Left lung (tissue), 10 donors: ENCODE measurements around the gene RALGAPB. TPM values are rescaled to one million over a fixed set of nuclear protein-coding genes. Genes with fewer than 3 reads are reported as not detected.

Source experiments
- ATAC-seq: fragments of 200-7000 bp; cut with Tn5 transposase; one replicate; pipeline ENCODE4 v1.9.1; 2020; ENCODE audit warnings: moderate library complexity
- DNase-seq, 4 donors: peaks; one replicate each; pipeline ENCODE4 v3.0.0-alpha.2; 2013 to 2020
- H3K27ac ChIP-seq, 2 donors: fragments of 200-600 bp; sonication (generic) in 1 of 2; one replicate each; pipeline versions ENCODE4 v1.5.0 to v1.8.0; 2020 to 2021
- H3K27me3 ChIP-seq, 2 donors: fragments of 200-600 bp; sonication (generic) in 1 of 2; one replicate each; pipeline versions ENCODE4 v1.5.0 to v1.8.0; 2020 to 2021
- H3K36me3 ChIP-seq, 2 donors: fragments of 200-600 bp; sonication (generic) in 1 of 2; one replicate each; pipeline versions ENCODE4 v1.5.0 to v1.8.0; 2020 to 2021
- H3K4me1 ChIP-seq, 2 donors: fragments of 200-600 bp; one replicate each; pipeline ENCODE4 v1.8.0; 2021
- H3K4me3 ChIP-seq, 2 donors: fragments of 200-600 bp; sonication (generic) in 1 of 2; one replicate each; pipeline versions ENCODE4 v1.5.0 to v1.8.0; 2020 to 2021; ENCODE audit warnings: mild to moderate bottlenecking in 1 of 2
- H3K9me3 ChIP-seq, 2 donors: fragments of 200-600 bp; sonication (generic) in 1 of 2; one replicate each; pipeline versions ENCODE4 v1.5.0 to v1.8.0; 2020 to 2021
- intact Hi-C, 2 donors: fragments of 100-400 bp; cut with DNase I; formaldehyde crosslinking; loops; one replicate each; pipeline versions ENCODE4 v1.11.2 to v1.14.2; 2022
- polyA plus RNA-seq, 6 donors: library from polyadenylated mRNA; unstranded; fragments of 120-200 nt; gene quantifications; one replicate each; pipeline ENCODE4 v1.2.1, GENCODE V29; 2013; ENCODE audit not compliant: insufficient read length in 6 of 6
- total RNA-seq, 2 donors: library from RNA; stranded (reverse); fragmentation: NEBNext Ultra II Directional; extraction: Animal tissue kit (Norgen Biotek cat#: 25700); gene quantifications; one replicate each; pipeline ENCODE4 v1.2.1, GENCODE V29; 2021
- TF ChIP-seq, protein P1 (sequence below), 2 donors: fragments of 200-600 bp; sonication (generic) in 1 of 2; IDR thresholded peaks; one replicate each; pipeline versions ENCODE4 v1.5.0 to v1.8.0; 2021; ENCODE audit warnings: antibody characterized with exemption in 2 of 2
- donor health status: DM: no; HTN: yes; CAD: no.
- donor health status: DM: no; HTN: no; CAD: no.

The RALGAPB gene
- total and polyA plus RNA-seq, 8 donors = 29.6 to 38.4 (median 35.8) TPM

DNA sequence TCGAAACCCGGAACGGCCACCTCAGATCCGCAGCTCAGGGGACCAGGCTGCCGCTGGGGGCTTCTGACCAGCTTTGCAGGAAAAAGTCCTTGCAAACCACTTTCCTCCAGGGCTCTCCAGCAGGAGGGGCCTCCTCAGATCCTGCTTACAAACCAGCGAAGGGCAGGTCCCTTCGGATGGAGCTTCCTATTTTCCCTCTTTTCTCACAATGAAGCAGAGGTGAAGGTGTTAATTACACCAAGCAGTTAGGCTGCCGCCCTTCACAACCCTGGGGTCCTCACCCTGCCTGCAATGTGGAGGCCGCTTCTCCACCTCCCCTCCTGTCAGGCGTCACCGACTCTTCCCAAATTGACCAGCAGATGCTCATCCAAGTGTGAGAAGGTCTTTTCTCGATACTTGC is 134.7 kb downstream of the RALGAPB start:
- no peak for ATAC-seq
- DNase-seq = no peak
- Histone ChIP-seq H3K9me3 (no peaks in the 10 kb centered on the region), H3K36me3 (no peaks in the 10 kb centered on the region), H3K27me3 (peaks cover 4 to 49% of the 10 kb centered on the region in 2 donors), H3K27ac (no peak overlapping the region), H3K4me3 (no peak overlapping the region), H3K4me1 (no peaks in the 10 kb centered on the region)
- TF ChIP-seq, protein P1, sequence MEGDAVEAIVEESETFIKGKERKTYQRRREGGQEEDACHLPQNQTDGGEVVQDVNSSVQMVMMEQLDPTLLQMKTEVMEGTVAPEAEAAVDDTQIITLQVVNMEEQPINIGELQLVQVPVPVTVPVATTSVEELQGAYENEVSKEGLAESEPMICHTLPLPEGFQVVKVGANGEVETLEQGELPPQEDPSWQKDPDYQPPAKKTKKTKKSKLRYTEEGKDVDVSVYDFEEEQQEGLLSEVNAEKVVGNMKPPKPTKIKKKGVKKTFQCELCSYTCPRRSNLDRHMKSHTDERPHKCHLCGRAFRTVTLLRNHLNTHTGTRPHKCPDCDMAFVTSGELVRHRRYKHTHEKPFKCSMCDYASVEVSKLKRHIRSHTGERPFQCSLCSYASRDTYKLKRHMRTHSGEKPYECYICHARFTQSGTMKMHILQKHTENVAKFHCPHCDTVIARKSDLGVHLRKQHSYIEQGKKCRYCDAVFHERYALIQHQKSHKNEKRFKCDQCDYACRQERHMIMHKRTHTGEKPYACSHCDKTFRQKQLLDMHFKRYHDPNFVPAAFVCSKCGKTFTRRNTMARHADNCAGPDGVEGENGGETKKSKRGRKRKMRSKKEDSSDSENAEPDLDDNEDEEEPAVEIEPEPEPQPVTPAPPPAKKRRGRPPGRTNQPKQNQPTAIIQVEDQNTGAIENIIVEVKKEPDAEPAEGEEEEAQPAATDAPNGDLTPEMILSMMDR (IDR thresholded peaks at IDR 0.05) = no peak
- intact Hi-C loops = no loop called here

DNA sequence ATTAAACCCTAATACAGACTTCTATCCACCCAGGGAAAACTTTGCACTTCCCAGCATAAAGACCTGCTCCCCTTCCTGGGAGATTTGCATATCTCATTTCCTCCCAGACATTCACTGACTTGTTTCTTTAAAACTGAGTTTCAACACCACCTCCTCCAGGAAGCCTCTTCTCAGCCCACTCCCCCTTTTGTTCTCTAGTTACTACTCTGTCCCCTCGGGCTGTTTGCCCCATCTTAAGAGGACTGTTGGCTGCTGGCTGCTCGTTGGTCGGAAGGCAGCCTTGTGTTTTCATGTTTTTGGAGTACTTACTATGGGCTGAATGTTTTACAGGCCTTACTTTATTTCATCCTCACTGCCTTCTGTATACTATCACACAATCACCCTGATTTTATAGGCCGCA is 135.5 kb downstream of the RALGAPB start:
- TF ChIP-seq, protein P1 (IDR thresholded peaks at IDR 0.05) = no peak
- Histone ChIP-seq H3K4me1 (no peaks in the 10 kb centered on the region), H3K4me3 (no peak overlapping the region), H3K9me3 (no peaks in the 10 kb centered on the region), H3K36me3 (no peaks in the 10 kb centered on the region), H3K27me3 (peaks cover 0 to 48% of the 10 kb centered on the region in 2 donors), H3K27ac (no peak overlapping the region)
- DNase-seq (no peak), ATAC-seq (no peak)
- intact Hi-C loops = no loop called here

DNA sequence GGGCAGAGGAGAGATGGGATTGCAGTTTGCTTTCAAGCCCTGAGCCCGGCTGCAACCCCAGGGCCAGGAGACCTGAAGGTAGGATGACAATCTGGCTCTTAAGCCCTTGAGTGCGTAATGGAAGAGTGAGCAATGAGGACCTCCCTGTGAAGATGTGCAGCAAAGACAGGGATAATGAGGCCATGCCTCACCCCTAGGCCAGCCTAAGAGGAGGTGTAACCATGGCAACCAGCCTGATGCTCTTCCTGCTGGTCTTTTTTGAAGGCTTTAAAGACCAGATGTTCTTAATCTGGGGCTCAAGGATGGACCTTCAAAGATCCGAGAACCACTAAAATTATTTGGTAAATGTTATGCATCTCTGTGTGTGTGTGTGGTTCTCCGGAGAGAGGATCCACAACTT is 137.2 kb downstream of the RALGAPB start:
- ATAC-seq = no peak
- no peak overlapping the region for H3K27ac ChIP-seq
- H3K4me3 ChIP-seq = no peak overlapping the region
- TF ChIP-seq, protein P1 (IDR thresholded peaks at IDR 0.05) = no peak
- DNase-seq = no peak
- H3K4me1 ChIP-seq = no peaks in the 10 kb centered on the region
- H3K36me3 ChIP-seq = no peaks in the 10 kb centered on the region
- intact Hi-C loops = no loop called here
- no peaks in the 10 kb centered on the region for H3K9me3 ChIP-seq
- H3K27me3 ChIP-seq = peaks cover 0 to 33% of the 10 kb centered on the region in 2 donors

DNA sequence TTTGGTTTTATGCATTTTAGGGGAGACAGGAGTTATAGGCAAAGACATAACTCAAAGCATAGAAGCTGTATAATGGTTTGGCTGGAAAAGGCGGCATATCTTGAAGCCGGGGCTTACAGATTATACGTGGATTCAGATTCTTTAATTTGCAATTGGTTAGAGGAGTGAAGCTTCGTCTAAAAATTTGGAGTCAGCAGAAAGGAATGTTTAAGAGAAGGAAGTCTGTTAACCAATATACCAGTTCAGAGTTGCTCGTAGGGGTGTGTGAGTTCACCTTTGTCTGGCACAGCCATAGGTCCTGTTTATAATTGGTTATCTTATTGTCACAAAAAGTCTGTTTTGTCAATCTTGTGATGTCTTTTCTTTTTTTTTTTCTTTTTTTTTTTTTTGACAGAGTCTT is 137.9 kb downstream of the RALGAPB start:
- H3K36me3 ChIP-seq = no peaks in the 10 kb centered on the region
- H3K4me1 ChIP-seq = no peaks in the 10 kb centered on the region
- intact Hi-C loops = no loop called here
- ATAC-seq = no peak
- H3K27ac ChIP-seq = no peak overlapping the region
- no peaks in the 10 kb centered on the region for H3K9me3 ChIP-seq
- H3K4me3 ChIP-seq = no peak overlapping the region
- no peak for DNase-seq
- TF ChIP-seq, protein P1 (IDR thresholded peaks at IDR 0.05) = no peak
- peaks cover 0 to 30% of the 10 kb centered on the region in 2 donors for H3K27me3 ChIP-seq

DNA sequence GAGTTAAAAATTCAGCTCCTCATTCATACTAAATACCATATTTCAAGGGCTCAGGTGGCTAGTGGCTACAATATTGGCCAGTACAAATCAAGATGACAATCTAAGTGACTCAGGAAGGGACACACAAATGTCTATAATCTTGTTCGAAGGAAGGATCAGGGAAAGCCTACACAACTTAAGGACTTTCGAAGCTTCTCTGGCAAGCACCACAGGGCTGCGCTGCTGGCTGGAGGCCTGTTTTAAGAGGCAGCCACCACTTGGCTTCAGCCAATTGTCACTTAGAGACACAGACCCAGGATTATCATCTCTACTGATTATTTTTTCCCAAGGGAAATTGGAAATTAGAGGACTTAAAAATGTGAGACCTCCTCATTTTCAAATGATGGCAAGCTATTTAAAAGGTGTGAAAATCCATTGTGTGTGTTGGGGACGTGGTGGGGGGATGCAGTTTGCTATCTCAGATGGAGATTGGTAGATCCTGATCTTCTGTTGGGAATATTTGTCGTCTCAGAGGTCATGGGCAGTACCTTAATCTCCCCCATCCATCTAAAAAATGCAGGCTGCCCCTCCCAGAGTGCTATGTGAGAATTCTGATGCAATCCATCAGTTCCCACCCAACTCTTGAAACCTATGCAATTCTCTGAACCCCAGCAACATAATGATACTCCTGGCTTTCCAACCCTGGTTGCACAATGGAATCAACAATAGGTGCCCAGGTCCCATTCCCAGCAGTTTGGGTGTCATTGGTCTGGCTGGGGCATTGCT is 140.3 kb downstream of the RALGAPB start:
- Histone ChIP-seq H3K27me3 (peaks cover 0 to 34% of the 10 kb centered on the region in 2 donors), H3K36me3 (no peaks in the 10 kb centered on the region), H3K9me3 (no peaks in the 10 kb centered on the region), H3K4me3 (no peak overlapping the region), H3K27ac (no peak overlapping the region), H3K4me1 (no peaks in the 10 kb centered on the region)
- TF ChIP-seq, protein P1 (IDR thresholded peaks at IDR 0.05) = no peak
- DNase-seq = no peak
- intact Hi-C loops = no loop called here
- no peak for ATAC-seq
